PC-3 (cell line): Measurements from ENCODE around the gene SETD1A.

Experiments
- EZH2 ChIP-seq: fragments of 300-600 bp; sonication (generic); IDR thresholded peaks from one replicate; pipeline ENCODE4 v1.6.1; 2017; ENCODE audit warnings: antibody characterized with exemption, mild to moderate bottlenecking, low read length; ENCODE audit not compliant: unreplicated experiment
- EZH2phosphoT487 ChIP-seq: fragments of 300-600 bp; sonication (generic); IDR thresholded peaks from 2 replicates; pipeline ENCODE4 v1.6.1; 2018; ENCODE audit warnings: mild to moderate bottlenecking, antibody characterized with exemption, low read length, borderline replicate concordance

- no peak for TF ChIP-seq EZH2phosphoT487
- no peak for TF ChIP-seq EZH2
Observed at GRCh38 chr16:31002862-31003341, 45.3 kb downstream of the SETD1A start.
